ENCODE measurements around the gene VAMP8.
A peak's percentile ranks its signal among the peaks of the same experiment; 100 is the strongest.
"Not testable (repeated sequence)": the region's sequence is repeated elsewhere in the genome, so short reads cannot be mapped to it uniquely, and the experiment has no call there.

VAMP8 gene

DNA sequence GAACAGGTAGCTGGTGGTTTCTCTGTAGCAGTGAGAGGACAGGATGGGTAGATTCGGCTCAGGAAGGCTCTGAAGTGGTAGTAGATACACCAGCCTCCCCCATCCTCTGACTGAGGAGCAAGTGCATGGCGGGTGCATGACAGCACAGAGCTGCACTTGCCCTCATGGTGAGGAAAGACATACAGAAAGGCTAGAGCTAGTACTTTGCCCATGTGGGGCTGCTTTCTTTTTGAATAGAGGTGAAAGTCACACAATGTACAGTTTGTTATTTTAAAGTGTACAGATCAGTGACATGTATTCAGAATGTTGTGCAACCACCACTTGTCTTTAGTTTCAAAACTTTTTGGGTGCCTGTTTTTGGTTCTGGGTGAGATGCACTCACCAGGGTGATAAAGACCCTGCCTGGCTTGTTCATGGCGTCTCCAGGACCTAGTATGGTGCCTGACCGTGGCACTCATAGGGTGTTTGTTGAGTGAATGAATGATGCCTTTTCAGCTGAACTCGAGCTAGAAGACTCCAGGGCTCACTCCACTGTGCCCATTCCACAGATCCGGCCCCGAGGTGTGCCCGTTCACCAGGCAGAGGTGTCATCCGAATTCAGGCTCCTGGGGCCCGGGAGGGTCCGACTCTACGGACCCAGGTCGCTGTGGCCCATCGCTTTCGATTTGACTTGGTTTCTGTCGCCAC, 6.4 kb downstream of the VAMP8 start:
- peak; percentile 23 for DNase-seq

DNA sequence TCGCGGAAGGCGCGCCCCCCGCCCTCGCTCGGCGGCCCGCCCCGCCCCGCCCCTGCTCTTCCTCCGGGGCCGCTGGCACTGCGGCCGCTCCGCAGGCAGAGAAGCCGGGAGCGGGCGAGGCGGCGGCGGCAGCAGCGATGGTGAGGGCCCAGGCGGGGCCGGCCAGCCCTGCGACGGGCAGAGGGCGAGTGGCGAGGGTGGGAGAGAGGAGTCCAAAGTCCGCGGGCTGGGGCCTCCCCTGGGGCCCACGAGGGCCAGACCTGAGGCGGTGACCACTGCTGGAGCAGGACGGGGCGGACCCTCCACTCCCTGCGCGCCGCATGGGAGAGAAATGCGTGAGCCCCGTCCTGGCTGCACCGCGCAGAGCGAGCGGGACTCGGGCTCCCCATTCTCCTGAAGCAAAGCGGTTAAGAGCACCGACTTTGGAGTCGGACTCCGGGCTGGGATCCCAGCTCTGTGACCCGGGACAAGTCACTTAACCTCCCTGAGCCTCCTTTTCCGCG, 7.0 kb downstream of the VAMP8 start, which contains the start of gene VAMP5:
Gene VAMP5, plus strand, starts transcription at position 78 of the 503 bp plus-strand sequence. Its CDS starts 60 bp downstream, at position 138.
- no peak for DNase-seq

DNA sequence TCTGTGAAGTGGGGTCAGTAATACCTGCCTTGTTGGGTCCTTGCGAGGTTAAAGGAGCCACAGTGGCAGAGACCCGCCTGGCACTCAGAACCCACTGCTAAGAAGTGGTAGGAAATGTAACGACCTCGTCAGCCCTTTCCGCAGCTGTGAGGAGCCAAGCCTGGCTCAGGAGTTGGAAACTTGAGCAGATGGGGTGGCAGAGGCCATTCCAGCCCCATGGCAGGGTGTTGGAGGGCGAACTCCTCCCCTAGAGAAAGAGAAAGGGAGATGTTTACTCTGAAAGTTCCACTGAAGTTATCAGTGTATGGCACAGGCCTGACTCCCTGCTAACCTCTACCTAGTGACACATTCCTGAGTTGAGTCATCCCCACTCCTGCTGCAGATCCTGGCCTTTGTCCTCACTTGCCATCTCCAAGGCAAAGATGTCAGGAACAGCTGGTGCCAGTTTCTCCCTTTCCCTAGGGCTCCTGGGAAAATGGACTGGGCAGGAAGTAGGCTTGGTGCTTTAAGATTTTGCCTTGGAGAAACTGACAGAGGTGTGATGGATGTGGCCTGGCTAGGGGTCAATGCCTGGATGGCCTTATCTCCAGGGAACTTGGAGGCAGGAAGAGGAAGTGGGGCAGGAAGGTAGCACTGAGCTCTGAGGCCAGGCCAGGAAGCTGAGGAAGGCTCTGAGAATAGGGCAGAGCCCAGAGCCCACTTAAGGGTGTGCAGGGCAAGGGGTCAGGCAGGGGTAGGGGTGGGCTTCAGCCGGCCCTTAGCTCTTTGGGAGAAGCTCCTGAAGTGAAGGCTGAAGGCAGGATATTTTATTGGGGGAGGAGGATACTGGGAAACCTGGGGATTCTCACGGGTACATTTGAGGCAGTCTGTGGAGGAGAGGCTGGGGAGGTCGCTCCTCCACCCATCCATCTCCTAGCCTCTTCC, 7.7 kb downstream of the VAMP8 start:
- no peak for DNase-seq

DNA sequence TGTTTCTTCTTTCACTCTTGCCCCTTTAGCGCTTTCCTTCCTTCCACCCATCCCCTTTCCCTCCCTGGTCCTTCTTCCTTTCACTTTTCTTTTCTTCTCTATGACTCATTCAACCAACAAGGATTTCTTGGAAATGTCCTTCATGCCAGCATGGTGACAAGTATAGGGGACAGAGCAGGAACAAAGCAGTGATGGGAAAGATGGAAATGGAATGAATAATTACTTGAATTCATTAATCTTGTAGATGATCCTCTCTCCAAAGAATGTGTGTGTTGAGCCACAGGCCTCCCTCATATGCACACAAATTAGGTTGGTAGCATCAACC, 8.4 kb downstream of the VAMP8 start:
- DNase-seq, result no peak

- DNase-seq, result no peak
Observed at GRCh38 chr2:85588236-85588635, 10.8 kb downstream of the VAMP8 start.

DNA sequence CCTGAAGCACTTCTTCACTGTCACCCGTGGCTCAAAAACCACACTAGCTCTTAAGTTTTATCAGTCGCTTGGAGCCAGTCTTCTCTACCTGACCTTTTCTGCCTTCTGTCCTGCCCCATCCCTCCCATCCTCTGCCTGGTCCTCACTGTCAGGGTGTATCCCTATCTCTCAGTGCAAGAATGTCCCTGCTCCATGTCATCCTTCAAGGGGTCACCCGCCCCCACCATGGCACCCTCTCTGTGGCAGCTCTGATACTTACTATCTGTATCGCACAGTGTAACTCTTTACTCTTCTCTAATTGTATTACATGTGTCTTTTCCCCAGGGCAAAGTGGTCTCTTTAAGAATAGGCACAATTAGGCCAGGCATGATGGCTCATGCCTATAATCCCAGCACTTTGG, 11.3 kb downstream of the VAMP8 start:
- DNase-seq, result no peak

DNA sequence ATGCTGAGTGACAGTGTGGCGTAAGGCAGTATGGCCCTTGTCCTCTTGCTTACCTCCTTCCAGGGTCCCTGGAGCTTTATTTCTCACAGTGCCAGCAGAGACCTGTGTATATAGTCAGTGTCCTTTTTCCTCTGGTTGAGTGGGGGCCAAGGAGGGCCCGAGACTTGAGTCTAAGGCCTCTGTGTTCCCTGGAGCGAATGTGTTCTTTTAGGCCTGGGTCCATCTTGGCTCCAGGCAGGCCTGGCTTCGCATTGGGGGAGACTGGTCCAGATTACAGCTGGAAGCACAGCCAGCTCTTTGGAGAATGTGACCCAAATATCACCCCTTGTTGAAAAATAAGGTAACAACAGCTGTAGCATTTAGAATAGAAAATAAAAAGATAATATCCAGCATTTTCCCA, 11.8 kb downstream of the VAMP8 start:
- no peak for DNase-seq

GRCh38 chr2:85589982-85590791, 12.8 kb downstream of the VAMP8 start:
- no peak for DNase-seq

DNA sequence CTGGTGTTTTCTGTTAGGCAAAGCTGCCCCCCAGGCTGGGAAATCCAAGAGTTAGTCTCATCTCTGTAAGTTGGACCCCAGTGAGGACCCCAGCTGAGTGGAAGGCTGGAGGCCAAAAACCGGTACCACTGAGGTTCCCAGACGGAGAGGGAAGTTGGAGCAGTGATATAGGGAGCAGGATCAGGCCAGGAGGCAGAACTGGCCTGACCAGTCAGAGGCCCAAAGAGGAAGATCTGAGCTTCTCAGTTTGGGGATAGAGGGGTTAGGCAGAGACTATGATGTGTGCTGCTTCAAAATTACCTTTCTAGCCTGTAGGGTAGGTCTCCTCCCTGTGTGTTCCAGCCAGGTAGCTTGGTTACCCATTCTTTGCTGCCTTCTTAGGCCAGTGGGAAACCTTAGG, 13.6 kb downstream of the VAMP8 start:
- DNase-seq, result no peak

DNA sequence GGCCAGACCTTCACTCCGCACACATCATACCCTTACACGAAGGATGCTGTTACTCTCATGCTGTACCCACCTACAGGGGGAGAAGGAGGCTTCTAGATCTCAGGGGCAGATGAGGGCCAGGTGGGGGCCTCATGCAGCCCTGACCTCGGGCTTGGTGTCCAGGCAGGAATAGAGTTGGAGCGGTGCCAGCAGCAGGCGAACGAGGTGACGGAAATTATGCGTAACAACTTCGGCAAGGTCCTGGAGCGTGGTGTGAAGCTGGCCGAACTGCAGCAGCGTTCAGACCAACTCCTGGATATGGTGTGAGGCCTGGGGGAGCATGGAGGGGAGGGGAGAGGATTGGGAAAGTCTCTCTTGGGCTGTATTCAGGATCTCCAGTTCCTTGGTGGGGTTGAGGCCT, 14.2 kb downstream of the VAMP8 start:
- DNase-seq, result no peak

DNA sequence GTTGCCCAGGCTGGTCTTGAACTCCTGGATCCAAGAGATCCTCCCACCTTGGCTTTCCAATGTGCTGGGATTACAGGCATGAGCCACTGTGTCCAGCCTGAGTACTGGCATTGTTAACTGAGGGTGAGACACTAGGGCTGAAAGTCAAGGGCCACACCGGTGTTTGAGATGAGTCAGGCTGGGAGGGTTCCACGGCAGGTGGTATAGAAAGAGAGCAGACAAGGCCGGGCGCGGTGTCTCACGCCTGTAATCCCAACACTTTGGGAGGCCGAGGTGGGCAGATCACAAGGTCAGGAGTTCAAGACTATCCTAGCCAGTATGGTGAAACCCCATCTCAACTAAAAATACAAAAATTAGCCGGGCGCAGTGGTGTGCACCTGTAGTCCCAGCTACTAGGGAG, 14.9 kb downstream of the VAMP8 start:
- DNase-seq, result not testable (repeated sequence)

GRCh38 chr2:85593023-85593422, 15.6 kb downstream of the VAMP8 start:
- no peak for DNase-seq

GRCh38 chr2:85594715-85595300, 17.4 kb downstream of the VAMP8 start:
- no peak for DNase-seq

- peak; percentile 89 for DNase-seq
Observed at GRCh38 chr2:85595301-85596025, 18.1 kb downstream of the VAMP8 start, which contains the start of gene RNF181. Gene RNF181, plus strand, starts transcription at chr2:85595745. Its CDS starts 19 bp downstream, at chr2:85595764.

DNA sequence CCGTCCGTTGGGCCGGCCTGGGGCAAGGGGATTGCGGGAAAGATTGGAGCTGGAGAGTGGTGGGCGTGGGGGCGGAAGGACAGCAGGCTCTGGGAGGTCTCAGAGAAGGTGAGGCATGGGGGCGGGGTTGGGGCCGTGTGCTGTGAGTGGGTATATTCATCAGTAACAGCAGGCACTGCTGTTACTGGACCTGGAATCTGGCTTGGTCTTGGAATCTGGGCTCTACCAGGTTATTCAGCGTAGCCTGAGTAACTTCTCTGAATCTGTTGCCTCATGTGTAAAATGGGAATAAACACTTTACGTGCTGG, 18.6 kb downstream of the VAMP8 start:
- no peak for DNase-seq

DNA sequence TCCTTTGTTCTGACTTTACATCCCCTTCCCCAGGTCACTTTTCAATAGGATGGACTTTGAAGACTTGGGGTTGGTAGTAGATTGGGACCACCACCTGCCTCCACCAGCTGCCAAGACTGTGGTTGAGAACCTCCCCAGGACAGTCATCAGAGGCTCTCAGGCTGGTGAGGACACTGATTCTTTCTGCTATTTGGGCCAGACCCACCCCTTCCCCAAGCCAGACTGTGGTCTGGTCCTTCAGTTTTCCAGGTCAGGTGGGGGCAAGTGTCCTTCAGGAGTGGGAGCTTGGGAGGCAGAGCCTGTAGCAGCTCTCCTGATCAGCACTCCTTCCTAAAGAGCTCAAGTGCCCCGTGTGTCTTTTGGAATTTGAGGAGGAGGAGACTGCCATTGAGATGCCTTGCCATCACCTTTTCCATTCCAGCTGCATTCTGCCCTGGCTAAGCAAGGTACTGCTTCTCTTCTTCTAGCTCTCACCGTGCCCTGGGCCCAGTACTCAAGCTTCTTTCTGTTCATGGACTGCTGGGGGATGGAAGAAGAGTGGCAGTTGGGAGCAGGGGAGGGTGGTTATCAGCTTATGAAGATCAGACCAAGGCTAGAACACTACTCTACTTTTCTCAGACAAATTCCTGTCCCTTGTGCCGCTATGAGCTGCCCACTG, 19.2 kb downstream of the VAMP8 start:
- no peak for DNase-seq

DNA sequence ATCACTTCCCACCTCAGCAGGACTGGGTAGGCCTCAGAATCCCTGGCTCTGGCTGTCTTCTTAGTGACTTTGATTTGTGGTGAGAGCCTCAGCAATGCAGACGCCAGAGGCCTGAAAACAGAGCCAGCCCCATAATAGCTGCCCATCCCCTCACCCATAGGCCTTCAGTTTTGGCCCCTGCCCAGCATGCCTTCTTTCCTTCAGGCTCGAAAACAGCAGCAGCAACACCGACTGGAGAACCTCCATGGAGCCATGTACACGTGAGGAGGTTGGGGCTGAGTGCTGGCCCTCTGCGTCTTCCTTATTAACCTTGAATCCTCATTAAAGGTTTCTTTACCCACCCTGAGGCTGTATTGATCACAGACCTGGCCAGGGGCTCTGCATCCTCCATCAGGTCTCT, 19.9 kb downstream of the VAMP8 start:
- DNase-seq, result no peak

GRCh38 chr2:85598594-85599340, 21.4 kb downstream of the VAMP8 start:
- DNase-seq, result no peak

GRCh38 chr2:85599468-85600234, 22.3 kb downstream of the VAMP8 start:
- DNase-seq, result no peak

DNA sequence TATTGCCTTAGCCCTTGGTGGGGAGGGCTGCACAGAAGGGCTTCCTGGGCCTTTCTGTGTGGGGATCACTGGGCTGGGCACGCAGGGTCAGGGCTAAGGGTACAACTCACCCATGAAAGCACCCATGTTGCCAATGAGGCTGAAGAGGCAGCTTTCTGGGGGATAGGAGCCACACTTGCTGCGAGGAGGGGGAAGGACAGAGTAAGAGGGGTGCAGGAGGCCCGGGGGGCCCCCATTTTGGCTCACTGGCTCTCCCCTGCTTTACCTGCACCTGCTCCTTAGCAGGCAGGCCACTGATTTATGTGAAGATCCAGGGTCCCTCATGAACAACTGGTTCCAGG, 22.8 kb downstream of the VAMP8 start:
- no peak for DNase-seq

Measured in effector CD8-positive, alpha-beta T cell (primary cell).